ENCODE data around the gene CRP.

DNA sequence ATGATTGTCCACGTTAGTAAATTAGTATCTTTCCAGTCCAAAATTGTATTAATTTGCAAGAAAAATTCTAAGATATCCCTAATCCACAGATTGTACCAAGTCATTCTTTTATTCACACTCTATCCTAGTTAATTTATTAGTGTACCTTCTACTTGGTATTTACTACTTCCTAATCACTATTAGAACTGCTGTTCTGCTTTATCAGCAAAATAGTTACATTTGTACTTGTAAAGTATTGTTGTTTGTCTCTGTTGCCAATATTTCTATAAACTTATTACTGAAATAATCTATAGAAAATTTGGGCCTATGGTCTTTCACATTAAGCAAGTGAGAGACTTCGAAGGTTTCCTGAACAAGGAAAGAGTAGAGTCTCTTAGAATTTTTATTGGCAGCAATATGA lies 5.6 kb upstream of the CRP start:
- TF ChIP-seq, protein P1, sequence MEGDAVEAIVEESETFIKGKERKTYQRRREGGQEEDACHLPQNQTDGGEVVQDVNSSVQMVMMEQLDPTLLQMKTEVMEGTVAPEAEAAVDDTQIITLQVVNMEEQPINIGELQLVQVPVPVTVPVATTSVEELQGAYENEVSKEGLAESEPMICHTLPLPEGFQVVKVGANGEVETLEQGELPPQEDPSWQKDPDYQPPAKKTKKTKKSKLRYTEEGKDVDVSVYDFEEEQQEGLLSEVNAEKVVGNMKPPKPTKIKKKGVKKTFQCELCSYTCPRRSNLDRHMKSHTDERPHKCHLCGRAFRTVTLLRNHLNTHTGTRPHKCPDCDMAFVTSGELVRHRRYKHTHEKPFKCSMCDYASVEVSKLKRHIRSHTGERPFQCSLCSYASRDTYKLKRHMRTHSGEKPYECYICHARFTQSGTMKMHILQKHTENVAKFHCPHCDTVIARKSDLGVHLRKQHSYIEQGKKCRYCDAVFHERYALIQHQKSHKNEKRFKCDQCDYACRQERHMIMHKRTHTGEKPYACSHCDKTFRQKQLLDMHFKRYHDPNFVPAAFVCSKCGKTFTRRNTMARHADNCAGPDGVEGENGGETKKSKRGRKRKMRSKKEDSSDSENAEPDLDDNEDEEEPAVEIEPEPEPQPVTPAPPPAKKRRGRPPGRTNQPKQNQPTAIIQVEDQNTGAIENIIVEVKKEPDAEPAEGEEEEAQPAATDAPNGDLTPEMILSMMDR (IDR thresholded peaks at IDR 0.05; ENCODE audit: borderline replicate concordance, extremely low read depth, low read length, poor library complexity, severe bottlenecking) = no peak
- TF ChIP-seq EZH2 (IDR thresholded peaks at IDR 0.05; ENCODE audit: borderline replicate concordance, low read depth, low read length, severe bottlenecking) = no peak
